Lower leg skin (tissue), 3 donors: ENCODE data around the gene POU2F3.

Experiments used
- CTCF ChIP-seq, 3 donors: fragments of 450-650 bp; IDR thresholded peaks; one replicate each; pipeline ENCODE4 v1.5.1; 2016; ENCODE audit warnings: antibody characterized with exemption in 3 of 3, mild to moderate bottlenecking in 3 of 3, moderate library complexity in 2 of 3
- POLR2A ChIP-seq, 2 donors: fragments of 450-650 bp; IDR thresholded peaks; one replicate each; pipeline ENCODE4 v1.6.1; 2016 to 2017; ENCODE audit warnings: antibody characterized with exemption in 2 of 2, mild to moderate bottlenecking in 1 of 2, moderate library complexity in 1 of 2

GRCh38 chr11:120290956-120291355 lies 51.0 kb downstream of the POU2F3 start:
- TF ChIP-seq CTCF (IDR thresholded peaks at IDR 0.05) (no peak), POLR2A (IDR thresholded peaks at IDR 0.05) (no peak)
